Activated T-cell treated with anti-CD3 and anti-CD28 coated beads, Interleukin-2, amount 50 U/mL, for 24 hours (primary cell): ENCODE measurements around the gene CFAP47.
A peak's percentile ranks its signal among the peaks of the same experiment; 100 is the strongest.
"Not testable (repeated sequence)": the region's sequence is repeated elsewhere in the genome, so short reads cannot be mapped to it uniquely, and the experiment has no call there.

Source experiments
- DNase-seq: peaks from one replicate; pipeline ENCODE4 v3.0.0-alpha.2; 2020
- H3K27ac Mint-ChIP-seq: 2 replicates; pipeline ENCODE4 v1.8.0; 2020; ENCODE audit warnings: mild to moderate bottlenecking, mixed read lengths
- H3K27me3 Mint-ChIP-seq: 2 replicates; pipeline ENCODE4 v1.8.0; 2020; ENCODE audit warnings: mixed read lengths
- H3K36me3 Mint-ChIP-seq: 2 replicates; pipeline ENCODE4 v1.8.0; 2020; ENCODE audit warnings: low read depth, mixed read lengths
- H3K4me1 Mint-ChIP-seq: 2 replicates; pipeline ENCODE4 v1.8.0; 2020; ENCODE audit warnings: low read depth, mixed read lengths
- H3K4me3 Mint-ChIP-seq: 2 replicates; pipeline ENCODE4 v1.8.0; 2020; ENCODE audit warnings: mild to moderate bottlenecking, moderate library complexity, mixed read lengths
- H3K9me3 Mint-ChIP-seq: 2 replicates; pipeline ENCODE4 v1.8.0; 2020; ENCODE audit warnings: mixed read lengths

The CFAP47 gene, protein sequence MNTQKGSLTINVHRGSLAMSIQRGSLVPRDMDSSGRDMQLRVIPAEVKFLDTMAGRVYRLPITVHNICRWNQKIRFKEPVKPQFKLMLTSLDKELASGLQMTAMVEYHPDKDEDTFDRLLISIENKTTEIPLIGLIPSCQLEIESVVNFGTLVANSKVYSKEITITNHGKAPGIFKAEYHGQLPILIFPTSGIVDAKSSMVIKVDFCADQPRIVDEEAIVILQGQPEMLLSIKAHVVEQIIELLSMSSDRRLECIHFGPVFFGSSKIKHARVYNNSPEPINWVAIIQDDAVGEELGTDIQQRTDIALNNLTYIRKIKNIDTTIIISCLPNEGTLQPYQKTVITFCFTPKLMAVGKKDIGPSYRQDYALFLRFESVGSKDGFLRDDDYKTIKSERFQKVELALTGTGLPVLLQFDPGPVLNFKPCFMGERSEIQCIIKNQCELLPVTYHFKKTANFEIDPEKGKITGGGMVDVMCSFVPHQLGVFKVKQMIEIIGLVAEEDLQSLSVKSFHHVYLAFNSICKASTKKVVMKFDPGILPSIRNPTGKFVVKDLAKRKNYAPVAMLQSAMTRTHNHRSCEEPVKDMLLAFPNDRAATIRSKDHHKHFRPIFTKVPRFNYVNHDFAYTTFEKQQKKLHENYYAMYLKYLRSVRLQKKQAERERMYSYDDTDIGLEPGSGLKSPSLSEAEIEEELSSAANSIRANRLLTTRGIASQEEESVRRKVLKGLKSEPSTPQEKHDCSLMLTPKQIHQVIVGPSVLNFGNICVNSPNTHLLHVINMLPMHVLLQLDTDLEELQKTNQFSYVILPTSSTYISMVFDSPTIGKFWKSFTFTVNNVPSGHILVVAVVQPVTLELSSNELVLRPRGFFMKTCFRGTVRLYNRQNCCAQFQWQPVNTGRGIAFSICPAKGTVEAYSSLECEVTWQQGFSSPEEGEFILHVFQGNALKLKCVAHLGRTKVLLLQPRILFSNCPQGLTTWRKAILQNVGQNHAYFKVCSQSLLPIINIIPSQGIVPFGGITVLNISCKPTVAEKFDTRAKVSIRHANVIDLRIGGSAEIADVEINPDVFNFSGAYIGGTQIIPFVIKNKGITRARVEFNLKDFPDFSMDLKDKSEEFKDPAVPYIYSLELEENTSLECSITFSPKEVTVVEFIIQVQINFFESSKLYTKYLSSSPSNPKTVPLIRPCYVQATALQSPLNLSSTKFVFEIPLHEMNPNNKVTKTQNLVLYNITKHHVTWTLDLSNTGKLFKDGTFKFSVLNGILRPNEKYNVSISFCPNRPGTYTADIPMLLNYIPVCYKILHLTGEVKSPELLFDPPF (N-terminal part only)

DNA sequence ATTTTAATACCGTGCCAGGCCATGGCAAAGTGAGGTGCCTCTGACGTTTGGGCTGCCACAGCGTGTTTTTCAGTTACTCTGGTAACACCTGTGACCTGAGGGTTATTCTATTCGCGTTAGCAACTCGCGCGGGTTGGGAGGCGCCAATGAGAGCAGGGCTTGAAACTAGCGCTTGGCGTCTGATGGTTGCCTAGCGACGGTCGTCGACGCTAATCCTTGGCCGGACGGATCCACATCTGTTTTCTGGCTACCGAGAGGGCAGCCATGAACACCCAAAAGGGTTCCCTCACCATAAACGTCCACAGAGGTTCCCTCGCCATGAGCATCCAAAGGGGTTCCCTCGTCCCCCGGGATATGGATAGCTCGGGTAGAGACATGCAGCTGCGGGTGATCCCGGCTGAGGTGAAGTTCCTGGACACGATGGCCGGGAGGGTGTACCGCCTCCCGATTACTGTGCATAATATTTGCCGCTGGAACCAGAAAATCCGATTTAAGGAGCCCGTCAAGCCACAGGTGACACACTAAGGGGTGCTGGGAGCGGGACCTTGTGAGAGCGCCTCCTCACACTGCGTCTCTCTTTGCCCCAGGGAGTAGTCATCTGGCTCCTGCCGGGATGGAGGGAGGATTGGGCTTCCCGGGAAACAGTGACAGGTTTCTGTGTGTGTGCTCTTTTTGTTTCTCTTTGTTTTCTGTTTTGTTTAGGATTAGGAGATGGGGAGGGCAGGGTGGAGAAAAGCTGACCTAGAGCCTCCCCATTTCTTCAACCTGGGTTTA, at the start of gene CFAP47:
Gene CFAP47, plus strand, starts transcription at position 199 of the 774 bp plus-strand sequence. Its CDS starts 66 bp downstream, at position 265.
- Mint-ChIP-seq H3K4me1 (no peaks in the 10 kb centered on the region), H3K27ac (no peak within 1 kb of the TSS), H3K36me3 (no peaks in the 10 kb centered on the region), H3K9me3 (no peaks in the 10 kb centered on the region), H3K27me3 (peaks cover 16% of the 10 kb centered on the region), H3K4me3 (no peak within 1 kb of the TSS)
- no peak for DNase-seq

DNA sequence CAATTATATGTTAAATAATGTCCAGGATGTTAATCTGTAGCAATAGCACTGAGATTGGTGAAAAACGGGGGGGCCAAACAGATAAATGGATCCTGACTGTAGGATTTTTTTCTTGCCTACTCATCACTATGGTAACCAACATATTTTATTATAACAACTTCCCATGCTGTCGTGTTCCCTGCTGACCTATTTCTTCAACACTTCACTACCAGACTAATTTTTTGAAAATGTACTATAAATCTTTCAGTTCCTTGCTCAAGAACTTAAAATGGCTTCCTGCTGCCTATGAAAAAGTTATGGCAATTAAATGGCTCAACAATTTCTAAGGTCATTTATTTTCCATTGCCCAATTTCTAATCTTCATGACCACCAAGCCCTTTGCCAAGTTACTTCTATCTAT, 38.9 kb upstream of the CFAP47 start:
- H3K4me1 Mint-ChIP-seq: no peaks in the 10 kb centered on the region
- no peak overlapping the region for H3K27ac Mint-ChIP-seq
- DNase-seq: no peak
- H3K27me3 Mint-ChIP-seq: peaks cover 6% of the 10 kb centered on the region
- no peaks in the 10 kb centered on the region for H3K36me3 Mint-ChIP-seq
- H3K4me3 Mint-ChIP-seq: no peak overlapping the region
- no peaks in the 10 kb centered on the region for H3K9me3 Mint-ChIP-seq

DNA sequence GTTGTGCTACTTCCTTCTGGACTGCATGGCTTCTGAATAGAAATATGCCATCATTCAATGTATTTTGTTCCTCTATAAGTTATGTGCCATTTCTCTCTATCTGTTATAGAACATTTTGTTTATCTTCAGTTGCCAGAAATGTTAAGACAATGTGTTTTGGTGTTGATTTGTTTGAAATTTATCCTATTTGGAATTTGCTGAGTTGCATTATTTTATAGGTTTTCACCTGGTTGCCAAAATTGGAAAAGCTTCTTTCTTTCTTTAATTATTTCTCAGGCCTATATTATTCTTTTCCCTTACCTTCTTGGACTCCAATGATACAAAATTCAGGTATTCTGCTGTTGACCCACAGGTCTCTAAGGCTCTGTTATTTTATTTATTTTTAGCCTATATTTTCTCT, 33.4 kb upstream of the CFAP47 start:
- Mint-ChIP-seq H3K9me3 (no peaks in the 10 kb centered on the region), H3K36me3 (no peaks in the 10 kb centered on the region), H3K4me3 (no peak overlapping the region), H3K27me3 (peaks cover 14% of the 10 kb centered on the region), H3K4me1 (no peaks in the 10 kb centered on the region), H3K27ac (no peak overlapping the region)
- DNase-seq: no peak

DNA sequence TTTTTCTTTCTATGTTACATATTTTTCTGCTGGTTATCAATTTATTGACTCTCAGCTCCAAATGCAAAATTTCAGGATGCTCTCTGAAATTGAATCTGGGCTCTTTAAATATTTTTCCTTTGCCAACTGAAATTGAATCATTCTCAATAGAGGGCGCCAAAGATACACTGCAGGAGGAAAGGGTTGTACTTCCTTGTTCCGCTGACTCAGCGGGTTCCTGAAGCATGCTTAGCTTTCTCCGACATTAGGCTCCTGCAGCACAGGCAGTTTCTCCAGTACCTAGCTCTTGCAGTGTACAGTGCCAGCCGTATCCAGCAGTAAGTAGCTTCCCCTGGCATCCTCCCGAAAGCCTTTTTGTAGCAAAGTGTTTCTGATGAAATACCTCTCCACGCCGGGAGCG, 28.8 kb upstream of the CFAP47 start:
- Mint-ChIP-seq H3K27ac (no peak overlapping the region), H3K4me3 (no peak overlapping the region), H3K27me3 (peaks cover 25% of the 10 kb centered on the region), H3K9me3 (no peaks in the 10 kb centered on the region), H3K4me1 (no peaks in the 10 kb centered on the region), H3K36me3 (no peaks in the 10 kb centered on the region)
- peak; percentile 32 for DNase-seq

DNA sequence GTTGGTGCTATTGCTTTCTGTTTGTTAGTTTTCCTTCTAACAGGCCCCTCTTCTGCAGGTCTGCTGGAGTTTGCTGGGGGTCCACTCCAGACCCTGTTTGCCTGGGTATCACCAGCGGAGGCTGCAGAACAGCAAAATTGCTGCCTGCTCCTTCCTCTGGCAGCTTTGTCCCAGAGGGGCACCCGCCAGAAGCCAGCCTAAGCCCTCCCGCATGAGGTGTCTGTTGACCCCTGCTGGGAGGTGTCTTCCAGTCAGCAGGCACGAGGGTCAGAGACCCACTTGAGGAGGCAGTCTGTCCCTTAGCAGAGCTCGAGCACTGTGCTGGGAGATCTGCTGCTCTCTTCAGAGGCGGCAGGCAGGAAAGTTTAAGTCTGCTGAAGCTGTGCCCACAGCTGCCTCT, 67.3 kb downstream of the CFAP47 start:
- not testable (repeated sequence) for H3K27ac Mint-ChIP-seq, H3K4me1 Mint-ChIP-seq

DNA sequence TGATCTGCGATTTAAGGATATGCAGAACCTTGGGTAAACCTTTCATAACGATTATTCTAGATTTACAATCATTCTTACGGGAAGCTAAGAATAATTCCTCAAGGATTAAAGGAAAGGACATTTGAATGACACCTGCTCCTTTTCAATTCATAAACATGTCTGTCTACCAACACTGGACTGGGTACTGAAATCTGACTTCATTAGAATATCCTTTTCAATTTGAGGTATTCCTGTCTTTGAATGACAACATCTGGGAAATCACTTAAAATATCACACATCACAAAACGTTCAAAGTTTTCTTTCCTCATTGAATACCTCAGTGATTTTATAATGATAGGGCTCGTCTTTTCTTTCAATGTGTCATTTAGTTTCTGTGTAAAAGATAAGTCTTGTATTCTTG, 87.7 kb downstream of the CFAP47 start:
- Mint-ChIP-seq H3K4me3 (no peak overlapping the region), H3K9me3 (no peaks in the 10 kb centered on the region)

More for the DNA sequence above, 67.3 kb downstream of the CFAP47 start:
- H3K36me3 Mint-ChIP-seq, DNase-seq, H3K4me3 Mint-ChIP-seq, H3K9me3 Mint-ChIP-seq: not testable (repeated sequence)
- peaks cover 17% of the 10 kb centered on the region for H3K27me3 Mint-ChIP-seq

DNA sequence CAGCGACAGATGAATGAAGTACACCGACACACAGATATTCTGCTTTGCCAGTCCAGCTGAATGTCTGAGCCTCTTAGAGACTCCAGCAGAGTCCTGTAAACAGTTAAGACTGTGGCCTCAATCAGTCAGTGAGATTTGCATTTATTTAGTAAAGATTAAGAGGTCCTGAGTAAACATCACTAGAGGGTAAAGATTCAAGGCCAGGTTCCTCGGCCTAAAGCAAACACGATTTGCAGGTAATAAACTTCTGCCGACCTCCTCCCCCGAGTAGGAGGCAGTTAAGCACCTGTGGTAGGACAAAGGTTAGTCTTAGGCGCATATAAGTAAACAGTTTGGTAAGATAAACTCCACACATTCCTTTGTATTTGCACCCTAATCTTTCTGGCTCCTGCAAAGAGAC, 99.6 kb downstream of the CFAP47 start:
- no peak for DNase-seq
- H3K4me1 Mint-ChIP-seq: no peaks in the 10 kb centered on the region
- H3K4me3 Mint-ChIP-seq: no peak overlapping the region
- H3K36me3 Mint-ChIP-seq: no peaks in the 10 kb centered on the region
- H3K27ac Mint-ChIP-seq: no peak overlapping the region
- H3K27me3 Mint-ChIP-seq: peaks cover 3% of the 10 kb centered on the region
- no peaks in the 10 kb centered on the region for H3K9me3 Mint-ChIP-seq

More for the DNA sequence above, 87.7 kb downstream of the CFAP47 start:
- no peak overlapping the region for H3K27ac Mint-ChIP-seq
- H3K4me1 Mint-ChIP-seq: no peaks in the 10 kb centered on the region
- no peak for DNase-seq
- peaks cover 4% of the 10 kb centered on the region for H3K27me3 Mint-ChIP-seq
- H3K36me3 Mint-ChIP-seq: no peaks in the 10 kb centered on the region

DNA sequence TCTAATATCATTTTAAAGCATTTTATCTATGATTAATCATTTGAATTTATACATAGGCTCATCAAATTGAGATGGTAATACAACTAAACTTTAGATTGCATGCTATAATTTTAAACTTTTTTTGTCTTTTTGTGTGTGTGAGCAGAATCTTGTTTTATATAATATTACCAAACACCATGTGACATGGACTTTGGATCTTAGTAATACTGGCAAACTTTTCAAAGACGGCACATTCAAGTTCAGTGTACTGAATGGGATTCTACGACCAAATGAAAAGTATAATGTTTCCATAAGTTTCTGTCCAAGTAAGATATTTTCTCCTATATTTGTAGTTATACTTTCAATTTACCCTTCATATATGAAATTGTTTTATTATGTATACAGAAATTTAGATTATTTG, 116.0 kb downstream of the CFAP47 start:
- DNase-seq: no peak
- no peak overlapping the region for H3K27ac Mint-ChIP-seq
- no peaks in the 10 kb centered on the region for H3K9me3 Mint-ChIP-seq
- H3K4me1 Mint-ChIP-seq: no peaks in the 10 kb centered on the region
- H3K36me3 Mint-ChIP-seq: no peaks in the 10 kb centered on the region
- peaks cover 3% of the 10 kb centered on the region for H3K27me3 Mint-ChIP-seq
- no peak overlapping the region for H3K4me3 Mint-ChIP-seq

DNA sequence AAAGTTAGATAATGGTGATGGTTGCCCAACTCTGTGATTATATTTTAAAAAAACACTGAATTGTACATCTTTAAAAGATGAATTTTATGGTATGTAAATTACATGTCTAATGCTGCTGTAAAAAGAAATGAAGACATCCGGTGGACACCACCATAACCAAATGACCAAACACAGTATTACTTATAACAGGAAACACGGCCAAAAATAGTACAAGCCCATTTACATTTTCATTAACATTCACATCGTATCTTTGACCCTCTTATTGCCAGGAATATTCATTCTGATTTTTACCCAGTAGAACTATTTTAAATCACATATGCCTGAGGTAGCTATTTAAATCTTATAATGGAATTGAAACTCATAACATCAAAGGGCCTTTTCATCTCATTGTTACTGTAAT, 143.2 kb downstream of the CFAP47 start:
- Mint-ChIP-seq H3K4me3 (no peak overlapping the region), H3K9me3 (no peaks in the 10 kb centered on the region), H3K27me3 (peaks cover 10% of the 10 kb centered on the region)

DNA sequence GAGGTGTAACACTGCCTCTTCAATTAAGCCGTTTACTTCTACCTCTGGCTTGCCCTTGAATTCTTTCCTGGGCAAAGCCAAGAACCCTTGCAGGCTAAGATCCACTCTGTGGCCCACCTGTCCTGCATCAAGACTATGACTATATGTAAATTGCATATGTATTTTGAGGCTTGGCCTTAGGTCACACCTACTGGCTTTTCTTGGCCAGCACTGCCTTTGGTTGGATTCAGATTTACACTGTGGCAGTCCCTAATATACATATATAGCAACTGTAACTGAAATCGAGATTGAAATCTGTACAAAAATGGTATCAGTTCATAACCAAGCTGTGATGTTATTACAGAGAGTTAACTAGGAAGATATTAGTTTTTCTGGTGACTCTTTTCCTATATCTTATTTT, 151.5 kb downstream of the CFAP47 start:
- H3K4me3 Mint-ChIP-seq: no peak overlapping the region
- H3K27ac Mint-ChIP-seq: no peak overlapping the region
- no peaks in the 10 kb centered on the region for H3K36me3 Mint-ChIP-seq
- no peaks in the 10 kb centered on the region for H3K9me3 Mint-ChIP-seq
- no peaks in the 10 kb centered on the region for H3K4me1 Mint-ChIP-seq
- DNase-seq: no peak
- H3K27me3 Mint-ChIP-seq: no peaks in the 10 kb centered on the region

More for the DNA sequence above, 143.2 kb downstream of the CFAP47 start:
- H3K36me3 Mint-ChIP-seq: no peaks in the 10 kb centered on the region
- no peaks in the 10 kb centered on the region for H3K4me1 Mint-ChIP-seq
- H3K27ac Mint-ChIP-seq: no peak overlapping the region
- DNase-seq: no peak

DNA sequence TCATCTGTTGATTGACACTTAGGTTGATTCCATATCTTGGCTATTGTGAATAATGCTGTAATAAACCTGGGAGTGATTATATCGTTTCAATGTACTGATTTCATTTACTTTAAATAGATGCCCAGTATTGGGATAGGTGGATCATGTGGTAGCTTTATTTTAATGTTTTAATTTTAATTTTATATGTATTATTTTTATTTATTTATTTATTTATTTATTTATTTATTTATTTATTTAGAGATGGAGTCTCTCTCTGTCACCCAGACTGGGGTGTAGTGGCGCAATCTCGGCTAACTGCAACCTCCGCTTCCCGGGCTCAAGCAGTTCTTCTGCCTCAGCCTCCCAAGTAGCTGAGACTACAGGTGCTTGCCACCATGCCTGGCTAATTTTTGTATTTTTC, 155.5 kb downstream of the CFAP47 start:
- not testable (repeated sequence) for H3K9me3 Mint-ChIP-seq, H3K4me3 Mint-ChIP-seq, H3K27ac Mint-ChIP-seq, H3K36me3 Mint-ChIP-seq, H3K4me1 Mint-ChIP-seq, DNase-seq
- peaks cover 21% of the 10 kb centered on the region for H3K27me3 Mint-ChIP-seq

DNA sequence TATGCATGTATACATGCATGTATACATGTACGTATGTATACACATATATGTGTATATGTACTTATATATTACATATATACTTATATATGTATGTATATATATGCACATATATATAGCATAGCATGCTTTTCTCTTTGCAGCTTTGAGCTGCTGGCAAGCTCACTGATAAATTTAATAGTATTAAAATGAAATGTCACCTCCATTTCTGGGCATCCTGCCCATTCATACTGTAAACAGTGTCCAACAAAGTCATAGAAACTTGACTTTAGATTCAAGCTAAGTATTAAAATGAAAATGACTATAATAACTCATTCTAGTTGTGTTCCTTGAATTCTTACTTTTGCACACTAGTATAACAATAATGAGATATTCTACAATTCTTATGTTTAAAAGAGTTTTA, 163.7 kb downstream of the CFAP47 start:
- H3K9me3 Mint-ChIP-seq: no peaks in the 10 kb centered on the region

DNA sequence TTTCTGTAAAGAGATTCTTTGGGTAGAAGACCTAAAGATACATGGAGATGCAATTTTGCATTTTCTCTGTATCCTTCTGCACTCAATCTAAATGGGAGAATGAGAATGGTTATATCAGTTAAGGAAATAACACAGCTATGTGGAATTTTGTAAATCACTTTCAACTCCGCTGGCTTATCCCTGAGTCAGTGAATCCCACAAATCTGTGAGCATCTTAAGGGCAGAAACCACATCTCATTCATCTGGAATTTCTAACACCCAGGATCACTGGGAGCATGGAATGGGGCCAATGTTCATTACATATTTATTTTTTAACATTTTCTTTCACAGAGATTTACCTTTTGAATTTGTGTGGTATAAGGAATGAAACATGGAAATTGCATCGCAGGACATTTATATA, 167.8 kb downstream of the CFAP47 start:
- peaks cover 3% of the 10 kb centered on the region for H3K27me3 Mint-ChIP-seq
- H3K9me3 Mint-ChIP-seq: no peaks in the 10 kb centered on the region
- no peak overlapping the region for H3K4me3 Mint-ChIP-seq
- H3K4me1 Mint-ChIP-seq: no peaks in the 10 kb centered on the region
- H3K27ac Mint-ChIP-seq: no peak overlapping the region
- no peak for DNase-seq
- H3K36me3 Mint-ChIP-seq: no peaks in the 10 kb centered on the region

More for the DNA sequence above, 163.7 kb downstream of the CFAP47 start:
- Mint-ChIP-seq H3K4me3 (no peak overlapping the region), H3K36me3 (no peaks in the 10 kb centered on the region), H3K27ac (no peak overlapping the region), H3K27me3 (peaks cover 19% of the 10 kb centered on the region), H3K4me1 (no peaks in the 10 kb centered on the region)
- no peak for DNase-seq

DNA sequence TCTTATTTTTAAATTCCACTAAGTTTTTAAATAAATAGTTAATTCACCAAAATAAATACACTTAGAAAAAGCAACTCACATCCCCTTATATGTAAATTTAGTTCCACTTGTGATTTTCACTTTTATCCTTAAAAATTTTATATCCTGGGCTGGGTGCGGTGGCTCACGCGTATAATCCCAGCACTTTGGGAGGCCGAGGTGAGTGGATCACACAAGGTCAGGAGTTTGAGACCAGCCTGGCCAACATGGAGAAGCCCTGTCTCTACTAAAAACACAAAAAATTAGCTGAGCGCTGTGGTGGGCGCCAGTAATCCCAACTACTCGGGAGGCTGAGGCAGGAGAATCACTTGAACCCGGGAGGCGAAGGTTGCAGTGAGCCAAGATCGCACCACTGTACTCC, 169.4 kb downstream of the CFAP47 start:
- H3K27ac Mint-ChIP-seq, H3K4me3 Mint-ChIP-seq, DNase-seq, H3K9me3 Mint-ChIP-seq, H3K27me3 Mint-ChIP-seq, H3K4me1 Mint-ChIP-seq, H3K36me3 Mint-ChIP-seq: not testable (repeated sequence)
